Endothelial cell of umbilical vein (primary cell): ENCODE measurements around the gene B3GNT7. TPM values are rescaled to one million over a fixed set of nuclear protein-coding genes. Genes with fewer than 3 reads are reported as not detected.

ENCODE experiments used
- BruUV-seq: library from RNA; stranded (reverse); fragments of 400-500 nt; replicated peaks from 2 replicates; lab custom pipeline; 2021; lab: Mats Ljungman, UMichigan
- CTCF ChIA-PET: fragments of 300-600, 350-600 bp; sonication (Branson Sonifier 250); formaldehyde crosslinking; loops from one replicate; lab custom pipeline; 2021; ENCODE audit warnings: antibody characterized with exemption, inconsistent platforms; lab: Charles Lee
- POLR2A ChIA-PET: fragments of 300-600, 350-600 bp; sonication (Branson Sonifier 250); formaldehyde crosslinking; loops from one replicate; lab custom pipeline; 2021; ENCODE audit warnings: antibody characterized with exemption, inconsistent platforms; lab: Charles Lee
- DNase-seq: peaks from one replicate; pipeline ENCODE4 v3.0.0-alpha.2; 2011; ENCODE audit warnings: low read depth, low spot score
- FAIRE-seq: peaks from 2 replicates; lab custom pipeline; 2011; peaks lifted over from hg19 to GRCh38; lab: Jason Lieb, UNC
- H2AFZ ChIP-seq: 2 replicates; pipeline ENCODE4 v1.6.0; 2012; ENCODE audit warnings: low read depth, low read length, control low read depth, inconsistent platforms
- H3K27ac ChIP-seq: 2 replicates; pipeline ENCODE4 v1.5.1; 2011; ENCODE audit warnings: low read depth, mild to moderate bottlenecking, control low read depth, low read length, moderate library complexity; ENCODE audit not compliant: insufficient read depth
- H3K27me3 ChIP-seq, 2 experiments: 2 replicates each; pipeline versions ENCODE4 v1.6.0 to v1.6.1; 2011; ENCODE audit warnings: low read length in 2 of 2, mixed read lengths in 1 of 2; ENCODE audit not compliant: control insufficient read depth in 2 of 2, insufficient read depth in 2 of 2
- H3K36me3 ChIP-seq, 2 experiments: 2 replicates in 1 of 2; 3 replicates in 1 of 2; pipeline ENCODE4 v1.5.1; 2011; ENCODE audit warnings: low read length in 2 of 2, mild to moderate bottlenecking in 1 of 2, moderate library complexity in 1 of 2; ENCODE audit not compliant: control insufficient read depth in 2 of 2, insufficient read depth in 2 of 2; ENCODE audit errors: extremely low read depth in 1 of 2
- H3K4me1 ChIP-seq: 3 replicates; pipeline ENCODE4 v1.5.1; 2011; ENCODE audit warnings: mild to moderate bottlenecking, low read length; ENCODE audit not compliant: control insufficient read depth, insufficient read depth; ENCODE audit errors: extremely low read depth
- H3K4me2 ChIP-seq: 2 replicates; pipeline ENCODE4 v1.6.1; 2011; ENCODE audit warnings: low read length, control low read depth, mixed read lengths; ENCODE audit not compliant: insufficient read depth
- H3K4me3 ChIP-seq, 3 experiments: fragments of 200-600 bp in 1 of 3; sonication (generic), shearing (Covaris generic) in 1 of 3; replicated peaks in 1 of 3; 2 replicates each; pipeline ENCODE4 v1.5.1; 2011 to 2016; ENCODE audit warnings: control low read depth in 3 of 3, low read length in 3 of 3, mild to moderate bottlenecking in 2 of 3, inconsistent platforms in 1 of 3, low read depth in 1 of 3, moderate library complexity in 1 of 3; ENCODE audit not compliant: insufficient read depth in 1 of 3
- H3K79me2 ChIP-seq: 2 replicates; pipeline ENCODE4 v1.6.0; 2012; ENCODE audit warnings: low read length, inconsistent platforms; ENCODE audit not compliant: control insufficient read depth, insufficient read depth
- H3K9ac ChIP-seq: replicated peaks from 2 replicates; pipeline ENCODE3; 2011; ENCODE audit warnings: low read length, control low read depth; ENCODE audit not compliant: insufficient read depth; ENCODE audit errors: extremely low read depth
- H3K9me1 ChIP-seq: replicated peaks from 3 replicates; pipeline ENCODE4 v1.6.0; 2011; ENCODE audit warnings: mild to moderate bottlenecking, low read length; ENCODE audit not compliant: control insufficient read depth, insufficient read depth; ENCODE audit errors: extremely low read depth
- H3K9me3 ChIP-seq: replicated peaks from 2 replicates; pipeline ENCODE4 v1.5.1; 2012; ENCODE audit warnings: low read length, inconsistent platforms; ENCODE audit not compliant: control insufficient read depth, insufficient read depth
- H4K20me1 ChIP-seq: replicated peaks from 2 replicates; pipeline ENCODE3; 2011; ENCODE audit warnings: mild to moderate bottlenecking, low read length; ENCODE audit not compliant: control insufficient read depth, insufficient read depth; ENCODE audit errors: extremely low read depth
- CTCF ChIP-seq, 2 donors: IDR thresholded peaks; 1 replicate in 1 of 2; 2 replicates in 1 of 2; pipeline ENCODE4 v1.5.1; 2011; ENCODE audit warnings: low read length in 2 of 2, mild to moderate bottlenecking in 2 of 2, moderate library complexity in 2 of 2, control low read depth in 1 of 2, inconsistent platforms in 1 of 2, low read depth in 1 of 2; ENCODE audit not compliant: insufficient read depth in 1 of 2; ENCODE audit errors: extremely low read depth in 1 of 2
- EZH2 ChIP-seq: IDR thresholded peaks from 2 replicates; pipeline ENCODE4 v1.6.1; 2012; ENCODE audit warnings: borderline replicate concordance, low read depth, mild to moderate bottlenecking, moderate library complexity, low read length, inconsistent platforms; ENCODE audit not compliant: severe bottlenecking
- GATA2 ChIP-seq: IDR thresholded peaks from 2 replicates; pipeline ENCODE4 v1.7.0; 2011; ENCODE audit warnings: low read depth, mild to moderate bottlenecking, moderate library complexity, mixed read lengths, low read length; ENCODE audit not compliant: insufficient read length, insufficient read depth
- JUN ChIP-seq: IDR thresholded peaks from 2 replicates; pipeline ENCODE4 v1.6.1; 2011; ENCODE audit warnings: borderline replicate concordance, low read depth; ENCODE audit not compliant: insufficient read length, insufficient read depth
- MAX ChIP-seq: IDR thresholded peaks from 2 replicates; pipeline ENCODE4 v1.6.1; 2011; ENCODE audit not compliant: insufficient read depth, insufficient read length
- MYC ChIP-seq: IDR thresholded peaks from one replicate; pipeline ENCODE4 v1.6.1; 2011; ENCODE audit warnings: mild to moderate bottlenecking, low read depth, low read length
- POLR2A ChIP-seq: IDR thresholded peaks from 2 replicates; pipeline ENCODE4 v1.6.1; 2012; ENCODE audit warnings: low read depth, mild to moderate bottlenecking, control low read depth, low read length
- POLR2AphosphoS5 ChIP-seq: IDR thresholded peaks from 2 replicates; pipeline ENCODE4 v1.6.1; 2012; ENCODE audit warnings: low read depth, mild to moderate bottlenecking, control low read depth, low read length, moderate library complexity; ENCODE audit not compliant: insufficient read depth
- dilution Hi-C: fragments of 300-500 bp; cut with MboI; formaldehyde crosslinking; loops from one replicate; pipeline ENCODE4 v1.15.0; 2019; ENCODE audit warnings: low sequenced_read_pairs; ENCODE audit not compliant: extremely low pct_ligation_motif_present
- intact Hi-C: fragments of 100-400 bp; cut with micrococcal nuclease; formaldehyde crosslinking; loops from one replicate; pipeline ENCODE4 v1.10.0; 2022
- polyA plus RNA-seq, 4 experiments: library from polyadenylated mRNA; depleted of rRNA in 3 of 4; stranded (reverse) in 3 of 4; unstranded in 1 of 4; fragments of >200 nt; gene quantifications; 2 replicates each; pipeline versions ENCODE4 v1.2.1 to v1.2.3, GENCODE V29; 2011 to 2012; ENCODE audit warnings: missing spikeins in 1 of 4
- total RNA-seq: library from RNA; stranded (reverse); gene quantifications from 2 replicates; pipeline ENCODE4 v1.2.3, GENCODE V29; 2021

The B3GNT7 gene
- total and polyA plus RNA-seq, 2 donors (not counting 3 experiments of a cell fraction or from before 2014, with no cell fraction given) = 0.39 to 1.2 TPM

- Histone ChIP-seq H3K27me3 (peaks cover 0 to 8% of the 10 kb centered on the region in 2 experiments), H3K4me2 (no peak overlapping the region)
Measured at GRCh38 chr2:231396058-231396821, 730 bp downstream of the B3GNT7 start.

GRCh38 chr2:231397011-231397927 is 1.8 kb downstream of the B3GNT7 start:
- H3K27ac ChIP-seq = no peak overlapping the region
- no peaks in the 10 kb centered on the region for H3K9me3 ChIP-seq
- no peak overlapping the region for H3K9ac ChIP-seq
- intact Hi-C loops (no loop called here), dilution Hi-C loops (no loop called here)
- DNase-seq = no peak
- ChIA-PET CTCF (interaction anchor here (1.3 to 1.6 kb wide), 2 partner anchors 9 to 100 kb away, joined by 4 to 6 read pairs; no protein-coding TSS in a partner anchor), POLR2A (no interaction called here)
- H3K4me3 ChIP-seq = no peak overlapping the region
- H3K4me1 ChIP-seq = no peaks in the 10 kb centered on the region
- H3K4me2 ChIP-seq = no peak overlapping the region
- FAIRE-seq = no peak
- H2AFZ ChIP-seq = no peak overlapping the region
- BruUV-seq = no TSS peak
- no peaks in the 10 kb centered on the region for H3K9me1 ChIP-seq
- H3K36me3 ChIP-seq = no peaks in the 10 kb centered on the region
- no peaks in the 10 kb centered on the region for H4K20me1 ChIP-seq
- no peak for TF ChIP-seq MAX
- no peak for TF ChIP-seq CTCF (IDR thresholded peaks at IDR 0.05; ENCODE audit: extremely low read depth in 1 of 2, insufficient read depth in 1 of 2, low read depth in 1 of 2, low read length in 2 of 2)
- TF ChIP-seq MYC = no peak
- TF ChIP-seq JUN = no peak
- TF ChIP-seq EZH2 = no peak
- TF ChIP-seq GATA2 = no peak
- no peak for TF ChIP-seq POLR2AphosphoS5
- no peak for TF ChIP-seq POLR2A
- no peaks in the 10 kb centered on the region for H3K79me2 ChIP-seq
- peaks cover 0 to 8% of the 10 kb centered on the region in 2 experiments for H3K27me3 ChIP-seq

More at GRCh38 chr2:231396058-231396821, 730 bp downstream of the B3GNT7 start:
- H2AFZ ChIP-seq = peak overlapping the region; percentile 19
- intact Hi-C loops = no loop called here
- no peaks in the 10 kb centered on the region for H3K79me2 ChIP-seq
- POLR2A ChIA-PET = no interaction called here
- H3K4me1 ChIP-seq = no peaks in the 10 kb centered on the region
- no peak overlapping the region for H3K27ac ChIP-seq
- DNase-seq (no peak), FAIRE-seq (no peak)
- CTCF ChIA-PET = interaction anchor here (1.0 to 1.6 kb wide), 3 partner anchors 10 to 99 kb away, joined by 4 to 6 read pairs (median 5); no protein-coding TSS in a partner anchor
- H3K9me3 ChIP-seq = no peaks in the 10 kb centered on the region
- peak overlapping the region in 1 of 3 experiments; percentile 40 for H3K4me3 ChIP-seq
- no peak overlapping the region for H3K9ac ChIP-seq
- no peaks in the 10 kb centered on the region for H4K20me1 ChIP-seq
- peak; percentile 61 for TF ChIP-seq EZH2
- TF ChIP-seq JUN = no peak
- no peak for TF ChIP-seq POLR2AphosphoS5
- H3K9me1 ChIP-seq = no peaks in the 10 kb centered on the region
- dilution Hi-C loops = no loop called here
- BruUV-seq = no TSS peak
- H3K36me3 ChIP-seq = no peaks in the 10 kb centered on the region
